ENCODE measurements around the gene NKAPD1.

NKAPD1 gene

DNA sequence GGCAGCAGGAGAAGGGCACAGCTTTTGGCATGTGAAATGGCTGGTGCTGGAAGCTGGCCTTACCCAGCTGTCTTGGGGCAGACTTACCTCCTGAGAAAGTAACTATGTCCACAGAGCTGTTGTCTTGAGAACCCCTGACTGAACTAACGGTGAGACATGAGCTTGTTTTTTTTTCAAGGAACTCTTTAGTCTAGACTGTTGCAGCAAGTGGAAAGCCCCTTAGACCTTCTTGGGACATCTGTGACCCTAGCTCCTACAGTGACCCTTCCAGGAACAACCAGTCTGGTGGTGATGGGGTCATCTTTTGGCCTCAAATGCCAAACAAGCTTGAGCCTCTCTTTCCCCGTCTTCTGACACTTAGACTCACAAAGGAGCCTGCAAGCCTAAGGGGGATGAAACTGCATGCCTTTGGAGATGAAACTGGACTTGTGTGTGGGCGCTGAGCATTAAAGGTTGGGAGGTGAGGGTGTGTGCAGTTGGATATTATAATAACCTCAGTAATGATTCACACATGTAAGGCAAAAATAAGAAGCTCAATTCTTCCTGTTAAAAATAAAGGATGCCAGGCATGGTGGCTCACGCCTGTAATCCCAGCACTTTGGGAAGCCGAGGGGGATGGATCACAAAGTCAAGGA, 48.0 kb downstream of the NKAPD1 start:
- DNase-seq = no peak
- no peak overlapping the region for H3K4me3 ChIP-seq (ENCODE audit: low read depth in 1 of 2, low read length in 2 of 2)
- H3K9ac ChIP-seq (ENCODE audit: low read depth, low read length) = no peak overlapping the region
- no peaks in the 10 kb centered on the region for H3K27me3 ChIP-seq (ENCODE audit: insufficient read depth, low read length, poor library complexity)
- H3K27ac ChIP-seq (ENCODE audit: low read length) = no peak overlapping the region
- H3K36me3 ChIP-seq (ENCODE audit: insufficient read depth, low read length) = no peaks in the 10 kb centered on the region
- H4K20me1 ChIP-seq (ENCODE audit: insufficient read depth, low read length) = no peaks in the 10 kb centered on the region
- TF ChIP-seq EZH2 (IDR thresholded peaks at IDR 0.05; ENCODE audit: borderline replicate concordance, low read depth, low read length, severe bottlenecking) = no peak
- TF ChIP-seq CTCF (IDR thresholded peaks at IDR 0.05; ENCODE audit: borderline replicate concordance, extremely low read depth, low read length, poor library complexity, severe bottlenecking) = no peak
- no peaks in the 10 kb centered on the region for H3K79me2 ChIP-seq (ENCODE audit: insufficient read depth, low read length)
- H3K4me1 ChIP-seq (ENCODE audit: insufficient read depth, low read length) = no peaks in the 10 kb centered on the region
- H3K4me2 ChIP-seq (ENCODE audit: insufficient read depth, low read length) = no peak overlapping the region
- no peak for ATAC-seq (ENCODE audit: insufficient read depth, low read depth)
- no peaks in the 10 kb centered on the region for H3K9me3 ChIP-seq (ENCODE audit: insufficient read depth, low read length, severe bottlenecking)
- no peak overlapping the region for H2AFZ ChIP-seq (ENCODE audit: low read depth, low read length)

DNA sequence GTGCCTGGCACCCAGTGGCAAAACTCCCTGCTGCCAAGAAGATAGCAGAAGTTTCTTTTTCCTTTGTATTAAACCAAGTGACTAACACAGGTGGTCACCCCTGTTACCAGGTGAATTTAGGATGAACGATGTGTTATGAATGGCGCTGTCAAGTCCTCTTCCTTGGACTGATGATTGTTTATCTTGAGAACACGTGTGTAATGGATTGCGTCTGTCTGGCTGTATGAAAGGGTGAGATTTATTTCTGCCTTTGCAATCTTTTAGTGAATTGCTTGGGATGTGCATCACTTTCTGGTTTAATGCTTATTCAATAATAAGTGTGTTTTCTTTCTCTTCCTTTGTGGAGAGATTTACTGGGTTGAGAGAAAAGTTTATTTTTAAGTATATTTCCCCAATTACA, 49.0 kb downstream of the NKAPD1 start:
- Histone ChIP-seq H3K4me3 (ENCODE audit: low read depth in 1 of 2, low read length in 2 of 2) (no peak overlapping the region), H3K79me2 (ENCODE audit: insufficient read depth, low read length) (no peaks in the 10 kb centered on the region), H3K27me3 (ENCODE audit: insufficient read depth, low read length, poor library complexity) (no peaks in the 10 kb centered on the region), H3K4me2 (ENCODE audit: insufficient read depth, low read length) (no peak overlapping the region), H3K9ac (ENCODE audit: low read depth, low read length) (no peak overlapping the region), H3K9me3 (ENCODE audit: insufficient read depth, low read length, severe bottlenecking) (no peaks in the 10 kb centered on the region), H2AFZ (ENCODE audit: low read depth, low read length) (no peak overlapping the region), H4K20me1 (ENCODE audit: insufficient read depth, low read length) (no peaks in the 10 kb centered on the region), H3K27ac (ENCODE audit: low read length) (no peak overlapping the region), H3K4me1 (ENCODE audit: insufficient read depth, low read length) (no peaks in the 10 kb centered on the region), H3K36me3 (ENCODE audit: insufficient read depth, low read length) (no peaks in the 10 kb centered on the region)
- no peak for ATAC-seq (ENCODE audit: insufficient read depth, low read depth)
- TF ChIP-seq EZH2 (IDR thresholded peaks at IDR 0.05; ENCODE audit: borderline replicate concordance, low read depth, low read length, severe bottlenecking) = no peak
- TF ChIP-seq CTCF (IDR thresholded peaks at IDR 0.05; ENCODE audit: borderline replicate concordance, extremely low read depth, low read length, poor library complexity, severe bottlenecking) = no peak
- no peak for DNase-seq

- Histone ChIP-seq H3K4me3 (ENCODE audit: low read depth in 1 of 2, low read length in 2 of 2) (no peak overlapping the region), H4K20me1 (ENCODE audit: insufficient read depth, low read length) (no peaks in the 10 kb centered on the region), H3K4me1 (ENCODE audit: insufficient read depth, low read length) (no peaks in the 10 kb centered on the region), H3K79me2 (ENCODE audit: insufficient read depth, low read length) (no peaks in the 10 kb centered on the region), H3K27me3 (ENCODE audit: insufficient read depth, low read length, poor library complexity) (no peaks in the 10 kb centered on the region), H3K4me2 (ENCODE audit: insufficient read depth, low read length) (no peak overlapping the region), H3K9ac (ENCODE audit: low read depth, low read length) (no peak overlapping the region), H3K27ac (ENCODE audit: low read length) (no peak overlapping the region), H2AFZ (ENCODE audit: low read depth, low read length) (no peak overlapping the region), H3K36me3 (ENCODE audit: insufficient read depth, low read length) (no peaks in the 10 kb centered on the region), H3K9me3 (ENCODE audit: insufficient read depth, low read length, severe bottlenecking) (no peaks in the 10 kb centered on the region)
- ATAC-seq (ENCODE audit: insufficient read depth, low read depth) = no peak
- DNase-seq = no peak
- TF ChIP-seq EZH2 (IDR thresholded peaks at IDR 0.05; ENCODE audit: borderline replicate concordance, low read depth, low read length, severe bottlenecking) (no peak), CTCF (IDR thresholded peaks at IDR 0.05; ENCODE audit: borderline replicate concordance, extremely low read depth, low read length, poor library complexity, severe bottlenecking) (no peak)
These were observed 53.0 kb downstream of the NKAPD1 start for GRCh38 chr11:112127056-112127455.

Data from DND-41 (cell line).